Testis (tissue), 3 donors: ENCODE results near the gene BCL2L15. TPM values are rescaled to one million over a fixed set of nuclear protein-coding genes. Genes with fewer than 3 reads are reported as not detected.
A peak's percentile ranks its signal among the peaks of the same experiment; 100 is the strongest.

Experiments
- DNase-seq: peaks from one replicate; pipeline ENCODE4 v3.0.0-alpha.2; 2019
- H3K27ac ChIP-seq, 2 donors: fragments of 200-600 bp; sonication (generic); one replicate each; pipeline ENCODE4 v1.5.1; 2019
- H3K27me3 ChIP-seq: fragments of 200-600 bp; sonication (generic); one replicate; pipeline ENCODE4 v1.5.1; 2019
- H3K36me3 ChIP-seq: fragments of 200-600 bp; sonication (generic); one replicate; pipeline ENCODE4 v1.5.1; 2017; ENCODE audit warnings: low read depth; ENCODE audit errors: missing control alignments
- H3K4me1 ChIP-seq: fragments of 200-600 bp; sonication (generic); one replicate; pipeline ENCODE4 v1.5.1; 2019
- H3K4me3 ChIP-seq, 2 donors: fragments of 200-600 bp; sonication (generic); one replicate each; pipeline ENCODE4 v1.5.1; 2017 to 2019
- H3K9me3 ChIP-seq: fragments of 200-600 bp; sonication (generic); one replicate; pipeline ENCODE4 v1.5.1; 2017
- CTCF ChIP-seq, 3 experiments: fragments of 450-650 bp in 2 of 3; fragments of 200-600 bp in 1 of 3; sonication (generic) in 1 of 3; IDR thresholded peaks; one replicate each; pipeline ENCODE4 v1.5.1; 2016 to 2019; ENCODE audit warnings: antibody characterized with exemption in 3 of 3, mild to moderate bottlenecking in 2 of 3, moderate library complexity in 1 of 3
- POLR2A ChIP-seq: fragments of 450-650 bp; IDR thresholded peaks from one replicate; pipeline ENCODE4 v1.6.1; 2017; ENCODE audit warnings: antibody characterized with exemption, mild to moderate bottlenecking, moderate library complexity
- WGBS, 2 donors: methylation state at CpG; one replicate each; pipeline ENCODE4 v1.1.5; 2018; 5-methylcytosine and 5-hydroxymethylcytosine counted together
- intact Hi-C: fragments of 100-400 bp; cut with DNase I; formaldehyde crosslinking; loops from one replicate; pipeline ENCODE4 v1.15.1; 2023; ENCODE audit warnings: low total_unique reads
- polyA plus RNA-seq: library from polyadenylated mRNA; stranded (reverse); fragments of 350-450 nt; fragmentation: Illumina TruSeq; extraction: RNeasy Lipid Tissue Mini Kit (QIAGEN cat#74804); gene quantifications from one replicate; pipeline ENCODE4 v1.2.3, GENCODE V29; 2014; ENCODE audit warnings: low read depth, low replicate concordance; ENCODE audit not compliant: insufficient read depth
- total RNA-seq, 2 donors: library from RNA; depleted of rRNA; stranded (reverse); fragments of >200 nt; gene quantifications; one replicate each; pipeline ENCODE4 v1.2.3, GENCODE V29; 2016

The BCL2L15 gene
- total and polyA plus RNA-seq, 3 donors from 2014 or later = 0.68 to 2.3 (median 0.87) TPM

- H3K36me3 ChIP-seq = no peaks in the 10 kb centered on the region
- TF ChIP-seq CTCF (IDR thresholded peaks at IDR 0.05) (no peak), POLR2A (no peak)
- intact Hi-C loops = no loop called here
- peak overlapping the region in 1 of 2 donors; percentile 44 for H3K27ac ChIP-seq
- no peak overlapping the region for H3K4me3 ChIP-seq
- 80 to 81% methylated on average over 5 of the region's 5 CpGs for WGBS, 2 donors
- H3K9me3 ChIP-seq = no peaks in the 10 kb centered on the region
- no peak for DNase-seq
- no peaks in the 10 kb centered on the region for H3K27me3 ChIP-seq
- H3K4me1 ChIP-seq = peaks cover 40% of the 10 kb centered on the region
Measured at GRCh38 chr1:113934511-113935055, 47.2 kb upstream of the BCL2L15 start.

GRCh38 chr1:113934006-113934405 lies 46.6 kb upstream of the BCL2L15 start:
- H3K27ac ChIP-seq = no peak overlapping the region
- TF ChIP-seq POLR2A (no peak), CTCF (IDR thresholded peaks at IDR 0.05) (no peak)
- intact Hi-C loops = no loop called here
- no peaks in the 10 kb centered on the region for H3K9me3 ChIP-seq
- H3K4me3 ChIP-seq = no peak overlapping the region
- peaks cover 35% of the 10 kb centered on the region for H3K4me1 ChIP-seq
- no peak for DNase-seq
- H3K36me3 ChIP-seq = no peaks in the 10 kb centered on the region
- no peaks in the 10 kb centered on the region for H3K27me3 ChIP-seq

- H3K27ac ChIP-seq = peak overlapping the region in 1 of 2 donors; percentile 95
- H3K27me3 ChIP-seq = no peaks in the 10 kb centered on the region
- H3K9me3 ChIP-seq = no peaks in the 10 kb centered on the region
- intact Hi-C loops = no loop called here
- no peak for TF ChIP-seq POLR2A
- no peak for TF ChIP-seq CTCF (IDR thresholded peaks at IDR 0.05)
- 9 to 11% methylated on average over 3 of the region's 3 CpGs for WGBS, 2 donors
- H3K4me3 ChIP-seq = no peak overlapping the region
- peaks cover 29% of the 10 kb centered on the region for H3K4me1 ChIP-seq
- DNase-seq = no peak
- no peaks in the 10 kb centered on the region for H3K36me3 ChIP-seq
Measured at GRCh38 chr1:113931451-113931851, 44.1 kb upstream of the BCL2L15 start.

- H3K36me3 ChIP-seq = no peaks in the 10 kb centered on the region
- H3K27me3 ChIP-seq = no peaks in the 10 kb centered on the region
- peaks cover 29% of the 10 kb centered on the region for H3K4me1 ChIP-seq
- TF ChIP-seq CTCF (IDR thresholded peaks at IDR 0.05) = no peak
- peak; percentile 59 for DNase-seq
- peak overlapping the region; percentile 84 to 96 for H3K4me3 ChIP-seq
- intact Hi-C loops = no loop called here
- no peaks in the 10 kb centered on the region for H3K9me3 ChIP-seq
- WGBS, 2 donors = 1% methylated on average over 8 of the region's 8 CpGs
- peak overlapping the region; percentile 87 to 95 for H3K27ac ChIP-seq
Measured at GRCh38 chr1:113930499-113931161, 43.2 kb upstream of the BCL2L15 start.
